Stimulated activated CD4-positive, alpha-beta T cell treated with anti-CD3 and anti-CD28 coated beads, Interleukin-4, amount 100 ng/mL, for 1 hour (primary cell): ENCODE data around the gene LRP8.

Experiments used
- DNase-seq: peaks from one replicate; pipeline ENCODE4 v3.0.0-alpha.2; 2020

Gene LRP8

DNA sequence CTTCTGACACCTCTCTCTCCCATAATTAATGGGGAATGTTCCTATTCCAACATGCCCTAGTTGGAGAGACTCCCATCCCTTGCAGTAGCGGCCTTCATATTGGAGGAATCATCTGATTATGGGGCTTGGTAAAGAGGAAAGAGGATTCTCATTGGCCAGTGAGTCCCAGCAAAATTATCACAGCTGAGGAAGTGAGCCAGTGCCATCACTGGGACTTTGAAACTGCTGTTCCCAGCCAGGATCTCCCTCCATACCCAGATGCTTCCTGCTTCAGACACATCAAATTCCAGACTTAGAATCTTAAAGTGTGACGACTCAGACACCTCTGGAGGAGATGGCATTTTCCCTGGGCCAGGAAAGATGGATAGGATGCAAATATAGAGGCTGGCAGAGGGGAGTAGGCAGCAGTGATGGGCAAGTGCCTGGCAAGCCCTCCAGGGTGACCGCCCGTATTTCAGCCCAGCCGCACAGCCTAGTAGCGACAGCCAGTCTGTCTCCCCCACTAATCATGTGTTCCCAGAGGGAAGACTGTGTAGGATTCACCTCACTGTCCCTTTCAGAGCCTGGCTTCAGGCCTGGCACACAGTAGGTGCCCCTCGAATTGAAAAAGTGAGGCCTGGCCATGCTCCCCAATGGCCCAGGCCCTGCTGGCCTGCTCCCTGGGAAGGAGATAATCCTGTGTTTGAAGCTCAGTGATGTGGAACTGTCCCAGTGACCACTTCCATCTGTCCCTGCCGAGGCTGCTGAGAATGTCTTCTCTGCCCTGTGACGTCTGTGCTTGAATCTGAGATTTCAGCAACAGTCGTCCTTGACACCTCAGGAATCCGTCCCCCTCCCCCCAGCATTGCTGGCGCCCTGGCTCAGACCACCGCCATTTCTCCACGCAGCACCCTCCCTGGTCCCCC is 48.3 kb downstream of the LRP8 start:
- no peak for DNase-seq

DNA sequence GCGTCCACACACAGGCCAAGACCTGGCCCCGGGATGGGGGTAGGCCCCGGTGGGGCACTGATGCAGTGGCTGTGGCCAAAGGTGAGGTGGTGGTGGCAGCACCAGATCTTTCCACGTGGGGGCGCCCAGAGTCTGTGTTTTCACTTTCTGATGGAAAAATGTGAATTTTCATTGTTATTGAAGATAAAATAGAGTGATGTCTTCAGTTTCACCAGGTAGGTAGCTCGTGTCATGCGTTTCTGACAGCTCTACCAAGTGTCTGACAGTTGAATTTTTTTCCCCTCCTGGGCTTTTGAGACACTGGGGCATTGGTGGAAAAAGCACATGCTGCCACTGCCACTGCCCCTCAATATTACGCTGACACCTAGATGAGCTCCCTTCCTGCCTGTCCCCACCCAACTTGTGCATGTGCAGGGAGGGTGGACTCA is 49.6 kb downstream of the LRP8 start:
- DNase-seq = peak; percentile 75

DNA sequence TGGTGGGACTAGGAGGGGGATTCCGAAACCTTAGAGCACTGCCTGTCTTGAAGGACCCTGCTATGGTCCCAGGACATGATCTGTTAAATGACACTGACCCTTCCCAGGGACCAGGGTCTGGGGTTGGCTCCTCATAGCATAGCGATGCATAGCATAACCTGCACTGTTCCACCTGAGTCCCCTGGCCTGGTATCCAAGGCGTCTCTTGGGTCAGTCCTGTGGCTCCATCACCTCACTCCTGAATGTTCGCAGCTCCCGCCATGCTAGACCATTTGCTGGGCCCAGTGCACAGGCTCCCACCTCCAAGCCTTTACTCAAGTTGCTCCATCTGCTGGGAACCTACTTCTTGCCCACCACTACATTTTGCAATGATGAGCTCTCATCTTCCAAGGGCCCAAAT is 50.5 kb downstream of the LRP8 start:
- DNase-seq = no peak

DNA sequence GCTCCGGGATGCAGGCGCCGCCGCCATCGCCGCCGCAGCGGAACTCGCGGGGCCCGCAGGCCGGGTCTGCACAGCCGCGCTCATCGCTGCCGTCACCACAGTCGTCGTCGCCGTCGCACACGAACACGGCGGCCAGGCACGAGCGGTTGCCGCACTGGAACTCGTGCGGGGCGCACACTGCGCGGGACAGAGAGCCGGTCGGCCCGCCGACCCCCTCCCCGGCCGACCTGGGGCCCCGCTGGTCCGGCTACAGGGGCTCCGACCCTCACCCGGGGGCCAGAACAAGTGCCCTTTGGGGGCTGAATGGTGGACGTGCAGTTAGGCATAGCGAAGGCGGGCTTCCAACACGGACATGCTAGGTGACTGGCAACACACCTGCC is 51.0 kb downstream of the LRP8 start:
- DNase-seq = no peak

DNA sequence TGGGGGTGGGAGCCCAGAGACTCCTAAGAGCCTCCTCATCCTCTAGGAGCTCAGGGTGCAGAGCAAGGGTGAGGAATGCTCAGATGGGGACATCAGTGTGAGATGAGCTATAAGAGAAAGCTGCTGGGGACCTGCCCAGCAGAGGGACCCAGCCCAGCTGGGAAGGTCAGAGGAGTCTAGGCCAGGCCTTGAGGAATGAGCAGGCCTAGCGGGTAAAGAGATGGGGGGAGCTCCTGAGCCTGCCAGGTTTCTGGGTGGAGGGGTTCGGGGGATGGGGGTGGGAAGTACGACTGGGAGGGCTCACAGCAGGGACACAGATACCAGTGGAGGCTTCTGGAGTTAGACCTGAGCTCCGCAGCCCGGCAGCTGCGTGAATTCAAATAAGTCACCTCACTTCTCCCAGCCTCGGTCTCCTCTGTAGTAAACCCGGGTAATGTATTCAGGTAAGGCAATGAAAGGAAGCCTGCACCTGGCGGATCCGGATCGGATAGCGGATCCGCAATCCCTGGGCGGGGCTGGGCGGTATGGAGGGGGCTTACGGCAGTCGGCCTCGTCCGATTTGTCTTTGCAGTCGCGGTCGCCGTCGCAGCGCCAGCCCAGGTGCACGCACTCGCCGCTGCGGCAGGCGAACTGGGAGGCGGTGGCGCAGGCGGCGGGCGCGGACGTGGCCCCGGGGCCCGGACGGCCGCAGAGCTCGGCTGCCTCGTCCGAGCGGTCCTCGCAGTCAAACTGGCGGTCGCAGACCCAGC is 51.5 kb downstream of the LRP8 start:
- DNase-seq = no peak

DNA sequence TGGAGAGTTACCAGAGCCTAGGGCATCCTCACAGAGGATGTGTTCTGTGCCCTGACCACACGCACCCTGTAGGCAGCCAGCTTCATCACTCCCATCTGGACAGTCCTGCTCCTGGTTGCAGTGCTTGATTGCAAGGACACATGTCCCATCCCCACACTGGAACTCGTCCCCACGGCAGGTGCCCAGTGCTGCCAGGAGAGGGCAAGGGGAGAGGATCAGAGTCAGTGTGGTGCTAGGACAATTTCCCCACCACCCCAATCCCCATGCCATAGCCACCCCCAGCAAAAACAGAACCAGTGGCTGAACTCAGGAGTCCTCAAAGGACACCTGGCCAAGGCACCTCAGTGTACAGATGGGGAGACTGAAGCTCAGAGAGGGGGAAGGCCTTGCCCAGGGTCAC is 52.3 kb downstream of the LRP8 start:
- no peak for DNase-seq

DNA sequence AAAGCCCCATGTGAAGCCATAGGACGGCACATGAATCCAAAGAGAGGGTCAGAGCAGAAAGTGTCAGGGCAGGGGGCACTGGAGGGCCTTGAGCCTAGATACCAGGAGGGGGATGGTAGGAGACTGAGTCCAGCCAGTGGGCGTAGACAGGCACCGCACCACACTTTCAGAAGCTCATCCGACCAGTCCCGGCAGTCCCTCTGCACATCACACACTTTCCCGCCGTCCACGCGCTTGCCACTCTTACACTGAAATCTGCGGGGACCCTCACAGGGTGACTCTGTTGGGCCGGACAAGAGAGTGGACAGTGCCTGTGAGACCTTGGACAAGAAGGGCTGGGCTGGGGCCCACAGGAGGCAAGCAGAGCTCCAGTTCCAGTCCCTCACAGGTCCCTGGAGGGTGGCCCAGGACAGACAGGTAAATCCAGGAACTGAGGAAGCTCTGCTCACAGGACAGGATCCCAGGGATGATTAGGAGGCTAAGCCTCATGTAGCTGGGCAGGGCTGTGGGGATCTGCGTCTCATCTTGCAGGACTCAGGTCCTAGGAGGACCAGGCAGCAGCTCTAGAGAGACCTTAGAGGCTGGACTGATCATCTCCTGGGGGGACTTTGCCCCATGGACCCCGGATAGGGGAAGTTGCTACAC is 53.2 kb downstream of the LRP8 start:
- DNase-seq = no peak

DNA sequence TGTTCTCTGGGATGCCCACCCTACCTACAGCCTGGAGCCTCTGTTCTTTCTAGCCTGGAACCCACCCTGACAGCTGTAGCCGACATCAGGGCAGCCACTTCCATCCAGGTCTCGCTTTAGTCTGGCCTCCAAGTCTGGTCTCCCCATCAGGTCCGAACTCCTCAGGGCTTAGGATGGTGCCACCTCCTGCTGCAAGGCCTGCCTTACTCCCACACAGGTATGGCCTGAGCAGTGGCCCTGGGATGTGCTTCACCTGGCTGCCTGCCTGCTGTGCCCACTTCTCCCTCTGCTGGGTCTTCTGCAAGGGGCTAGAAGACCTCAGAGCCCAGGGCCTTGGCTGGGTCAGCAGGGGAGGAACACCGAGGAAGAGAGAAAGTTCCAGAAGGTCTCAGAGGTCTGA is 53.8 kb downstream of the LRP8 start:
- no peak for DNase-seq

DNA sequence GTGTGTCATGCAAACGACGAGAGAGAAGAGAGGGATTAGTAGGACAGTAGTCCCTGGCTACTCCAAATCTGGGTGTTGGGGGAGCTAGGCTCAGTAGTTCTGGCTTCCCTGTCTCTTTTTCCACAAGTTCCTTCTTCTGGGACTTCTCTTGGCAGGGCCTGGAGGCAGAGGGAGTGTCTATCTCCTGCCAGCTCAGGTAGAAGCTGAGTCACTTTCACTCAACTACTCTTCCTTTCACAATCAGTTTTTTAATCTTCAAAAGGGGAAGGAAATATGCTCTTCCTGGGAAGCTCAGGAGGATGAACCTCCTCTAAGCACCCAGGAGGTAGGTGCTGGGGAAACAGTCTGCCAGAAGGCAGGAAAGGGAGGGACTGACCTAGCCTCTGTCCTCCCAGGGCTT is 54.3 kb downstream of the LRP8 start:
- DNase-seq = no peak

DNA sequence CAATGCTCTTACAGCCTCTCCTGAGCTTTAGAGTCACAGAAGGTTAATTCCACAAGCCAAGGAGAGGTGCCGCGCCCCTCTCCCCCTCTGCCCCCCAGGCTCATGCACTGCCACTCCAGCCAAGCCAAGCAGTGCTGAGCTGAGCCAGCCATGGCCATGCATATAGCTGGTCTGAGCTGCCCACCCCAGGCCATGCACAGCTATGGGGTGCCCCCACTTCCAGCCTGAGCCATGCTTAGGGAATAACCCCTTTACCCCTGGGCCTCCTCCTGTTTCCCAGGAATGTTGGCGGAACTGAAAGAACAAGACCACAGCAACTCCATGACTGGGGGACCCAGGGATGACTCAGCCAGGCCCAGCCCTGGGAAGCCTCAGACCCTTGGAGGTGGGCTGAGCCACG is 55.5 kb downstream of the LRP8 start:
- no peak for DNase-seq

DNA sequence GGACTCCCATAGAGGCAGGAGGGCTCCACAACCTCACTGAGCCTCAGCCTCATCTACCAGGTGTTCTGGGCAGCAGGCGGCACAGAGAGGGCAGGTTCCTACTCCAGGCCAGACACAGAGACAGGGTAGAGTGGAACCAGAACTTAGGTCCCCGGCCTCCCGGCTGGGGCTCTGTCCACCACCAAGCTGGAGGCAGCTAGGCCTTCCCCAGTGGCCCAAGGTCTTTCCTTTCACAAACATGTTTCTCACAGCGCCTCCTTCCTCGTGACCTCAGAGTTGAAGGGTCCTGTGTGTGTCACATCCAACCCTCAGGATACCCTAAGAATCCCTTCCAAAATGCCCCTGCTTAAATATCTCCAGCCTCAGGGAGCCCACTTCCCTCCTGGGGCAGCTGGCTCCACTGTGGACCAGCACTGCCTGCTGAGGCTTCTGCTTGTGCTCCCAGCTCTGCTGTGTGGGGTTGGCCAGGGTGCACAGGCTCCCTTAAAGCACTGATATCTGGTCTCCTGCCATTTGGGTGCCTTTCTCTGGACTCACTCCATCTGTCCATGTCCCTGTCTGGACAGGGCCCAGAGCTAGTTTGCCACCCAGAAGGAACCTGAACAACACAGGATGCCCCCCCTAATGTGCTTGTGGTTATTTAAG is 56.3 kb downstream of the LRP8 start:
- DNase-seq = no peak

DNA sequence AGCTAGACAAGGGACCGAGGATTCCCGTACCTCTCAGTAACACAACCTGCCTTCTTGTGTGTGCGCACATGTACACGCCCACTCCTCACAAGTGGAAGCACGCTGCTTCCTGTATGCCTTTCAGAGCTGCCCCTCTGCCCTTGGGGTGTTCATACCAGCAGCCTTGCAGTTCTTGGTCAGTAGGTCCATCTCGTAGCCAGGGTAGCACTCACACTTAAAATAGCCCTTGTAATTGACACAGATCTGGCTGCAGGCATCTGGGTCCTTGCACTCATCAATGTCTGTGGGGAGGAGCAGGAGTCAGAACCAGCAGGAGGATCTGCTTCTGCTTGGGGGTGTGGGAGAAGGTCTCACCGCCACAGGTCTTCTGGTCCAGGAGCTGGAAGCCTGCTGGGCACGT is 57.0 kb downstream of the LRP8 start:
- DNase-seq = no peak

DNA sequence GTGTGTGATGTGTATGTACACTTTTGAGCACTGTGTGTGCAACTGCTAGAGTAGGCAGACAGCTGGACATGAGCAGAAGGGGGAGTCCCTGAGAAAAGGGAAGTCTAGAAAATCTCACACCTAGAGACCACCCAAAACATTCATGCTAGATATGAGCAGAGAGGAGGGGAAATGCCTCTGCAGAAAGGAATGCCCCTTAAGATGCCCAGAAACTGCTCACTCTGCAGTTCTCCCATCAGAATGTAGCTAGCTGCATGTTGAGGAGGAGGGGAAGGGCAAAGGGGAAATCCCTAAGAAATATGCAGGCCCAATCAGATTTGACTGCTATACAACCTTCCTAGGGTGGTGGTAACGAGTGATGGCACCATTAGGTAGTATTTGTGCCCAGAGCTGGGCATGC is 57.8 kb downstream of the LRP8 start:
- DNase-seq = no peak

DNA sequence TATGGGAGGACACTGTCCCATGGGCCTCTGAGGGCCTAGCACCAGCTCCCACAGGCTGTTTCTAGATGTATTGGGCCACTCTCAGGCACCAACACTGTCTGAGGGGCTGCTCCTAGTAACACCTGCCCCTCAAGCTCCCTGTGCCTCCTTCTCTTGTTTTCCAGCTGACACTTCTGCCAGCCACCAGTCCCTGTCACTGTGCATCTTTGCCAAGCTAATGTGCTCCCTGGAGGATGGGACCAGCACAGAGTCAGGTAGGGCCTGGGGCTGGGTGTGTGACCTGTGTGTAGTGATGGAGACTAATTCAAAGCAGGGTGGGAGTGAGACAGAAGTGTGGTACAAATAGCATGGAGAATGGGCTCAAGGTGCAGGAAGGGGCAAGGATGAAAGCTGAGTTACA is 60.1 kb downstream of the LRP8 start:
- DNase-seq = no peak

DNA sequence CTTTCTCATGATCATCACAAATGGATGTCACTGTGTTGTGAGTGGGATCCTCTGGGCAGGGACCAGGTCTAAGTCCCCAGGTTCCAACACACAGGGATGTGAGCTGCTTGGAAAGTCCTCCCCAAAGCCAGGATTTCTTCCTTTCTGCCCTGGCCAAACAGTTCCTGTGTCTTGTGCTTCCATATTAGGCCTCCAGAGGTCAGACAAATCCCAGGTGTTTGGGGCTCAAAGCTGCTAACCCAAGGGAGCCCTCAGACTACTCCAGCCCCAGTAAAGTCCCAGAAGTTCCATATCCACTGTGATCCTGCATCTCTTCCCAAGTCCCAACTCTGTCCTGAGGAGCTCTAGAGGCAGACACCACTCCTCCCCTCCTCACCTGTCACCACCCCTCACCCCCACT is 61.8 kb downstream of the LRP8 start:
- no peak for DNase-seq

DNA sequence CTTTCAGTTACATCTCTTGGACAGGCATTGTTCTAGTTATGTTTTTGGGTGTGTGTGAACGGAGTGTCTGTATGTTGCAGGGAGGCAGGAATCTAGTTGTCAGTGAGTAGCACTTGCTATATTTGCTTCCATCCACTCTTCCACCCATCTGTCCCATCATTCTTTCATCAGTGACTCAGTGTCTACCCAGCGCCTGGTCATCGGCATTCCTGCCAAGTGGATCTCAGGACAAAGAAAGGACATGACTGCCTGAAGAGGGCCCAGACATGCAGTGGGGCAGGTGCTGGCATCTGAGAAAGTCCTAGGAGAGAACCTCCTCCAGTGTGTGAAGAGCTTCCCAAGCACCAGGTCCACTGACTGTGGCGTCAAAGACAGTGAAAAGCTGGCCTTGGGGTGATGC is 62.3 kb downstream of the LRP8 start:
- no peak for DNase-seq

DNA sequence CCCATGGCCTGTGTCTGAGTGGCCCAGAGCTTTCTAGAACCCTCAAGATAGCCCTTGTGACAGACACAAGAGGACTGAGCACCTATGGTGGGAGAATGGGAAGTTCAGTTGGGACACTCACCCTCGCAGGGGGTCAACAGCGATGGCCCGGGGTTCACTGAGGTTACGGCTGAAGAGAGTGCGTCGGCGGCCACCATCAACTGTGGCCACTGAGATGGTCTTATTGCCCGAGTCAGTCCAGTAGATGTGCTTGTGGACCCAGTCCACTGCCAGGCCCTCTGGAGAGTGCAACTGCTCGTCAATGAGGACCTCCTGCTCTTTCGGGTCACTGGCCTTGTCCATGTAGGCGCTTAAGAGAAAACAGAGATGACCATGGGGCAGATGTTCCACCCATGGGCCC is 63.8 kb downstream of the LRP8 start:
- no peak for DNase-seq

DNA sequence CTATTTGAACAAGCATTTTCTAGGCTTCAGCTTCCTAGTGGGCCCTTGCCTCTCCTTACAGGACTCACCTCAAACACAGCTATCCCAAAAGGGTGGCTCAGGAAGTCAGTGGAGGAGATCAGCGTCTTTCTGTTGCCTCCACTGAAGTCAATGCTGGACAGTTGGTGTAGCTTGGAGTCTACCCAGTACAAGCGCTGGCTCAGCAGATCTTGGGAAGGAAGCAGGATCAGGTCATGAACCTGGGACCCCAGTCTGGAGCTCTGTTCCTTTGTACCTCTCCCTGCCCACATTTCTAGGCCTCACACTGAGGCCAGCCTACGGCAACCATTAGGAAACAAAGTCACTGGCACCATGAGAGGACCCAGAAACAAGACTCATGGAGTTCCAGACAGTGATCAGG is 65.9 kb downstream of the LRP8 start:
- no peak for DNase-seq

DNA sequence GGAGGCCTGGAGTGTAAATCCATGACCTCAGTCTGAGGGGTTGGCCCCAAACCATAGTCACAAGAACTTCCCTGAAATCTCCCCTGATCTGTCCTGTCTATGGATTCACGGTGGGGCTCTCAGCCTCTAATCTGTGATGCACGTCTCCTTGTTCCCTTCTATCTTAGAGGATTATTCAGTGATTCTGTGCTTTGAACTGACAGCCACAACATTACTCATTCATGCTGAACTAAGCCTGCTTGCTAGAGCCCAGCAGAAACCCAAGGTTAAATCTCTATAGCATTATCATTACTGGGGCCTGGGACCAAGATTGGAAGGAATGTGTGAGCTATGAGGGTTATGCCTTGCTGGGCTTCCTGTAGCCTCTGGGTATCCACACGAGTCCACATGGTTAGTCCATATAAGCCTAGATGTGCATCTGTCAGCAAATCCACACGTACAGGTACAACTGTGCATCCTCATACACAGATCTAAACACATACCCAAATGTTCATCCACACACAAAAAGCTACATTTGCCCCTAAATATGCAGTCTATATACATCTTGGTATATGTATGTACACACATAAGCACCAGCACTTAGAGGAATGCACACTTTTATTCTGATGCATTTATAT is 67.1 kb downstream of the LRP8 start:
- DNase-seq = no peak

DNA sequence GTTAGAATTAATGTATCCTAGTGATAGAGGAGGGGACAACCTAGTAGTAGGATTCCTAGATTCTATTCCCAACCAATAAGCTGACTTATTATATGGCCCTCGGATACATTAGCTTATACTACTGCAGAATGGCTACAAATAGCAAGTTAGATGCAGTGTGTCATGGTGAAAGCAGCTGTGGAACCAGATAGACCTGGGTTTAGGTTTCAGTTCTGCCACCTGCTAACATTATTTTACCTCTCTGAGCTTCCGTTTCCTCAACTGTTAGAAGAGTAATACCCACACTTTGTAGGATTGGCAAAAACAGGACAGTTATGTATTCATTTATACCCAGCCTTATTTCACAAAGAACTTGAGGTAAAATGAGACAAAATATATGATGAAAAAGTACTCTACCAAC is 67.9 kb downstream of the LRP8 start:
- no peak for DNase-seq

DNA sequence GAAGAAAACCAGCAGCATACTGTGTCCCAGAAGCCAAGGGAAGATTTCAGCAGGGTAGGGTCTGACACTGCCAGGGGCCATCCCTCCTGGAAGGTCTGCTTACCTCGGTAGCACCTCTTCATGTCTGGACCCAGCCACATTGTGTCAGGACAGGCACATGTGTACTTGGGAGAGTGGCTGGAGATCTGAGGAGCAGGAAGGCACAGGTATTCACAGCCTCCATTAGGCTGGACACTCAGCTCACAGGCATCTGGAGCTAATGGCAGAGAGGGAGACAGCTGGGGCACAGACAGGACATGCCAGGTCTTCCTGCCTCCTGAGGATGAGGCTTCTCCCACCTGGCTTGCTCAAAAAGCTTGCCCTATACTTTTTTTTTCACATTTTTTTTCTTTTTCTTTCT is 69.7 kb downstream of the LRP8 start:
- no peak for DNase-seq

DNA sequence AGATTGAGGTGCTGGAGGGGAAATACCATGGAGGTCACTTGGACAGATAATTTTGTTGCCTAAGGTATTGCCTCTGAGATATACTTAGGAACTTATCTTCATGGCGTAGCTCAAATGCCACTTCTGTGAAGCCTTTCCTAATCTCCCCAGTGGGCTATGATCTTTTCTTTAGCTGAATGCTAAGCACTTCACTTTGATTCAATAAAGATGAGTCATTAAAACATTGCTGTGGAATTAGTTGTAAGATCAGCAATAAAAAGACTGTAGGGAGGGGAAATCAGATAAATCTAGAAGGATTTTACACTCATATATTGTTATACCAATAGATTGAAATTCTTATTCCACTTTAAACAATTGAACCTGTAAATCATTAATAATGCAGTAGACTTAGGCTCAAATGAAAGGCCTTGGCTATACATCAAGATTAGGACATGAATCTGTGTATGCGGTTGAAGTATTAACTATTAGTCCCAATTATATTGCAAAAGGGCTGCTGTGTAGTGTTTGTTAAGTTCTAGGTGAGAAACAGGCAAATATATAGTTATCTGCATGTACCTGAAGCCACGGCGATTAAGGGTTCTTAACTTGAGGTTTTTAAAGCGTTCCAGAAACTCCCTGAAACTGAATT is 70.3 kb downstream of the LRP8 start:
- DNase-seq = no peak
